TTC549 (cell line): ENCODE data around the gene CRCP.
"Not testable (repeated sequence)": the region's sequence is repeated elsewhere in the genome, so short reads cannot be mapped to it uniquely, and the experiment has no call there.

Experiments used
- FAIRE-seq: peaks from 2 replicates; lab custom pipeline; 2012; peaks lifted over from hg19 to GRCh38; lab: Jason Lieb, UNC

The CRCP gene

GRCh38 chr7:66108410-66108809, 6.2 kb upstream of the CRCP start:
- not testable (repeated sequence) for FAIRE-seq

GRCh38 chr7:66110856-66111255, 3.8 kb upstream of the CRCP start:
- FAIRE-seq: no peak

GRCh38 chr7:66116680-66117420, 2.2 kb downstream of the CRCP start:
- not testable (repeated sequence) for FAIRE-seq

GRCh38 chr7:66118603-66119002, 4.0 kb downstream of the CRCP start:
- no peak for FAIRE-seq

GRCh38 chr7:66119245-66119850, 4.7 kb downstream of the CRCP start:
- no peak for FAIRE-seq

- FAIRE-seq: no peak
Observed at GRCh38 chr7:66123175-66123528, 8.5 kb downstream of the CRCP start.

GRCh38 chr7:66124569-66124861, 9.9 kb downstream of the CRCP start:
- not testable (repeated sequence) for FAIRE-seq

GRCh38 chr7:66125052-66125694, 10.5 kb downstream of the CRCP start:
- no peak for FAIRE-seq

- FAIRE-seq: not testable (repeated sequence)
Observed at GRCh38 chr7:66125781-66126352, 11.2 kb downstream of the CRCP start.

- not testable (repeated sequence) for FAIRE-seq
Observed at GRCh38 chr7:66127172-66127571, 12.5 kb downstream of the CRCP start.

GRCh38 chr7:66138994-66139752, 24.5 kb downstream of the CRCP start:
- no peak for FAIRE-seq

GRCh38 chr7:66140924-66141323, 26.3 kb downstream of the CRCP start:
- peak; percentile 36 for FAIRE-seq

GRCh38 chr7:66142334-66142733, 27.7 kb downstream of the CRCP start:
- FAIRE-seq: no peak

- no peak for FAIRE-seq
Observed at GRCh38 chr7:66142996-66143395, 28.3 kb downstream of the CRCP start.

- no peak for FAIRE-seq
Observed at GRCh38 chr7:66143876-66144332, 29.3 kb downstream of the CRCP start.

GRCh38 chr7:66145400-66146104, 30.9 kb downstream of the CRCP start:
- FAIRE-seq: no peak

- FAIRE-seq: no peak
Observed at GRCh38 chr7:66146701-66147100, 32.1 kb downstream of the CRCP start.

- FAIRE-seq: not testable (repeated sequence)
Observed at GRCh38 chr7:66147657-66148056, 33.0 kb downstream of the CRCP start.

- FAIRE-seq: no peak
Observed at GRCh38 chr7:66150471-66150870, 35.8 kb downstream of the CRCP start.

GRCh38 chr7:66152371-66153191, 37.9 kb downstream of the CRCP start:
- no peak for FAIRE-seq

- FAIRE-seq: no peak
Observed at GRCh38 chr7:66153691-66154090, 39.0 kb downstream of the CRCP start.
